Endothelial cell (in vitro differentiated cells): ENCODE data around the gene RFX1. TPM values are rescaled to one million over a fixed set of nuclear protein-coding genes. Genes with fewer than 3 reads are reported as not detected.
"Not testable (repeated sequence)": the region's sequence is repeated elsewhere in the genome, so short reads cannot be mapped to it uniquely, and the experiment has no call there.

ENCODE experiments used
- DNase-seq: peaks from one replicate; pipeline ENCODE4 v3.0.0; 2021; ENCODE audit warnings: low spot score
- H3K27ac Mint-ChIP-seq: one replicate; pipeline ENCODE4 v1.8.0; 2021; ENCODE audit warnings: mixed read lengths, inconsistent platforms; ENCODE audit not compliant: unreplicated experiment
- H3K27me3 Mint-ChIP-seq: one replicate; pipeline ENCODE4 v1.8.0; 2021; ENCODE audit warnings: mild to moderate bottlenecking, moderate library complexity, mixed read lengths, inconsistent platforms; ENCODE audit not compliant: unreplicated experiment
- H3K36me3 Mint-ChIP-seq: one replicate; pipeline ENCODE4 v1.8.0; 2021; ENCODE audit warnings: mild to moderate bottlenecking, low read depth, mixed read lengths, inconsistent platforms; ENCODE audit not compliant: unreplicated experiment
- H3K4me1 Mint-ChIP-seq: one replicate; pipeline ENCODE4 v1.8.0; 2021; ENCODE audit warnings: mild to moderate bottlenecking, mixed read lengths, inconsistent platforms; ENCODE audit not compliant: unreplicated experiment
- H3K4me3 Mint-ChIP-seq: one replicate; pipeline ENCODE4 v1.8.0; 2021; ENCODE audit warnings: mild to moderate bottlenecking, mixed read lengths, inconsistent platforms; ENCODE audit not compliant: unreplicated experiment
- H3K9me3 Mint-ChIP-seq: one replicate; pipeline ENCODE4 v1.8.0; 2021; ENCODE audit warnings: mixed read lengths, inconsistent platforms; ENCODE audit not compliant: unreplicated experiment
- CTCF ChIP-seq: fragments of 200-600 bp; sonication (generic); IDR thresholded peaks from one replicate; pipeline ENCODE4 v1.5.0; 2021; ENCODE audit warnings: antibody characterized with exemption; ENCODE audit not compliant: unreplicated experiment
- total RNA-seq: library from RNA; stranded (reverse); fragmentation: NEBNext Ultra II Directional; extraction: Animal tissue kit (Norgen Biotek cat#: 25700); gene quantifications from one replicate; pipeline ENCODE4 v1.2.1, GENCODE V29; 2021; ENCODE audit not compliant: unreplicated experiment

Gene RFX1
- total RNA-seq, 1 donor from 2014 or later, result 16.2 TPM

- Mint-ChIP-seq H3K4me3 (no peak overlapping the region), H3K27ac (no peak overlapping the region), H3K4me1 (no peaks in the 10 kb centered on the region), H3K36me3 (peaks cover 9% of the 10 kb centered on the region), H3K27me3 (peaks cover 6% of the 10 kb centered on the region), H3K9me3 (no peaks in the 10 kb centered on the region)
- no peak for DNase-seq
- TF ChIP-seq CTCF, result no peak
These were observed 37.7 kb downstream of the RFX1 start for GRCh38 chr19:13968383-13968935.

- H3K27me3 Mint-ChIP-seq, H3K4me1 Mint-ChIP-seq, H3K27ac Mint-ChIP-seq, DNase-seq, H3K9me3 Mint-ChIP-seq, H3K4me3 Mint-ChIP-seq, H3K36me3 Mint-ChIP-seq: not testable (repeated sequence)
These were observed 38.9 kb downstream of the RFX1 start for GRCh38 chr19:13967206-13967605.

GRCh38 chr19:13966684-13967128 is 39.4 kb downstream of the RFX1 start:
- DNase-seq, result no peak
- H3K27me3 Mint-ChIP-seq, result peaks cover 4% of the 10 kb centered on the region
- H3K36me3 Mint-ChIP-seq, result peaks cover 10% of the 10 kb centered on the region
- no peaks in the 10 kb centered on the region for H3K9me3 Mint-ChIP-seq
- no peak for TF ChIP-seq CTCF
- H3K4me1 Mint-ChIP-seq, result peaks cover under 1% of the 10 kb centered on the region
- no peak overlapping the region for H3K27ac Mint-ChIP-seq
- no peak overlapping the region for H3K4me3 Mint-ChIP-seq

- peaks cover 9% of the 10 kb centered on the region for H3K27me3 Mint-ChIP-seq
- no peak overlapping the region for H3K27ac Mint-ChIP-seq
- no peak for DNase-seq
- H3K9me3 Mint-ChIP-seq, result no peaks in the 10 kb centered on the region
- TF ChIP-seq CTCF, result no peak
- no peak overlapping the region for H3K4me3 Mint-ChIP-seq
- H3K4me1 Mint-ChIP-seq, result peaks cover 4% of the 10 kb centered on the region
- H3K36me3 Mint-ChIP-seq, result peaks cover 15% of the 10 kb centered on the region
These were observed 40.0 kb downstream of the RFX1 start for GRCh38 chr19:13965926-13966683.

- no peak for DNase-seq
- Mint-ChIP-seq H3K4me3 (no peak overlapping the region), H3K36me3 (peaks cover 15% of the 10 kb centered on the region), H3K9me3 (no peaks in the 10 kb centered on the region), H3K27ac (no peak overlapping the region), H3K27me3 (peaks cover 9% of the 10 kb centered on the region), H3K4me1 (peaks cover 4% of the 10 kb centered on the region)
- TF ChIP-seq CTCF, result no peak
These were observed 40.7 kb downstream of the RFX1 start for GRCh38 chr19:13965377-13965896.
